Smooth muscle cell (in vitro differentiated cells): ENCODE data around the gene MEN1. TPM values are rescaled to one million over a fixed set of nuclear protein-coding genes. Genes with fewer than 3 reads are reported as not detected.

Source experiments
- DNase-seq: peaks from one replicate; lab custom pipeline; 2025; ENCODE audit not compliant: unreplicated experiment; lab: John Stamatoyannopoulos, UW
- H2AFZ ChIP-seq: fragments of 200-600 bp; sonication (generic); 2 replicates; pipeline ENCODE4 v1.6.0; 2016; ENCODE audit warnings: antibody characterized with exemption, low read depth, mild to moderate bottlenecking
- H3F3A ChIP-seq: fragments of 200-600 bp; sonication (generic); 2 replicates; pipeline ENCODE4 v1.6.0; 2017; ENCODE audit warnings: antibody characterized with exemption, low read depth
- H3K27ac ChIP-seq: fragments of 200-600 bp; sonication (generic); 2 replicates; pipeline ENCODE4 v1.5.1; 2016; ENCODE audit warnings: low read depth, mild to moderate bottlenecking
- H3K27me3 ChIP-seq: fragments of 200-600 bp; sonication (generic); 2 replicates; pipeline ENCODE4 v1.6.1; 2016; ENCODE audit warnings: low read depth, mild to moderate bottlenecking
- H3K36me3 ChIP-seq: fragments of 200-600 bp; sonication (generic); 2 replicates; pipeline ENCODE4 v1.5.1; 2016; ENCODE audit warnings: low read depth
- H3K4me1 ChIP-seq: fragments of 200-600 bp; sonication (generic); 2 replicates; pipeline ENCODE4 v1.5.1; 2016; ENCODE audit warnings: low read depth
- H3K4me2 ChIP-seq: fragments of 200-600 bp; sonication (generic); 2 replicates; pipeline ENCODE4 v1.6.0; 2016; ENCODE audit warnings: mild to moderate bottlenecking
- H3K4me3 ChIP-seq: fragments of 200-600 bp; sonication (generic); 2 replicates; pipeline ENCODE4 v1.5.1; 2016; ENCODE audit warnings: mild to moderate bottlenecking
- H3K79me2 ChIP-seq: fragments of 200-600 bp; sonication (generic); 2 replicates; pipeline ENCODE4 v1.6.0; 2016; ENCODE audit warnings: low read depth, mild to moderate bottlenecking
- H3K9ac ChIP-seq: fragments of 200-600 bp; sonication (generic); 2 replicates; pipeline ENCODE4 v1.6.0; 2016; ENCODE audit warnings: low read depth
- H3K9me3 ChIP-seq: fragments of 200-600 bp; sonication (generic); replicated peaks from 2 replicates; pipeline ENCODE4 v1.5.1; 2016; ENCODE audit warnings: low read depth
- H4K20me1 ChIP-seq: fragments of 200-600 bp; sonication (generic); 2 replicates; pipeline ENCODE4 v1.6.0; 2016; ENCODE audit warnings: low read depth
- WGBS: methylation state at CpG from one replicate; pipeline ENCODE4 v1.1.7; 2016; ENCODE audit warnings: low lambda C conversion rate; 5-methylcytosine and 5-hydroxymethylcytosine counted together
- polyA plus RNA-seq: library from polyadenylated mRNA; unstranded; fragments of >200 nt; fragmentation: Nextera tagmentation; extraction: Ambion mirVana; gene quantifications from 2 replicates; pipeline ENCODE4 v1.2.1, GENCODE V29; 2016
- total RNA-seq: library from RNA; depleted of rRNA; stranded (reverse); fragments of >200 nt; gene quantifications from 2 replicates; pipeline ENCODE4 v1.2.3, GENCODE V29; 2014
- TF ChIP-seq, protein P1 (sequence below): fragments of 200-600 bp; sonication (generic); IDR thresholded peaks from 2 replicates; pipeline ENCODE4 v1.5.1; 2017; ENCODE audit warnings: borderline replicate concordance, mild to moderate bottlenecking, antibody characterized with exemption; ENCODE audit not compliant: insufficient read depth, poor library complexity, severe bottlenecking

The MEN1 gene
- total and polyA plus RNA-seq, 2 experiments from 2014 or later: 11.6 to 37.3 TPM

DNA sequence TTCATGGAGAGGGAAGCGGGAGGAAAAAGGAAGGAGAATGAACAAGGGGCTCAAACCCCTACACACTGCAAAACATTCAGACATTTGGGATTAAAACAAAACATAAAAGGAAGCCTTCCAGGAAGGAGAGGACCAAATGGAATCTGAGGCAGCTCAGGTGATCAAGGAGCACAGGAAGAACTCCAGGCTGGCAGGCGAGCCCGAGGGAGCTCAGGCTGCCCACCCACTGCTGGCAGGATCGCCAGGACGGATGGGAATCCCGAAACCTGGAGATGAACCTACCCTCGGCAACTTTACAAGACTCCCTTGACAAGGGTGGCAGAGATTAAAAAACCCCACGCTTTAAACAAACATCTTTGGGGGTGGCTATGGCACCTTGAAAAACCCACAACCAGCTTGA is 45.6 kb downstream of the MEN1 start:
- no peak overlapping the region for H3K27ac ChIP-seq
- H3K27me3 ChIP-seq: no peaks in the 10 kb centered on the region
- TF ChIP-seq, protein P1, sequence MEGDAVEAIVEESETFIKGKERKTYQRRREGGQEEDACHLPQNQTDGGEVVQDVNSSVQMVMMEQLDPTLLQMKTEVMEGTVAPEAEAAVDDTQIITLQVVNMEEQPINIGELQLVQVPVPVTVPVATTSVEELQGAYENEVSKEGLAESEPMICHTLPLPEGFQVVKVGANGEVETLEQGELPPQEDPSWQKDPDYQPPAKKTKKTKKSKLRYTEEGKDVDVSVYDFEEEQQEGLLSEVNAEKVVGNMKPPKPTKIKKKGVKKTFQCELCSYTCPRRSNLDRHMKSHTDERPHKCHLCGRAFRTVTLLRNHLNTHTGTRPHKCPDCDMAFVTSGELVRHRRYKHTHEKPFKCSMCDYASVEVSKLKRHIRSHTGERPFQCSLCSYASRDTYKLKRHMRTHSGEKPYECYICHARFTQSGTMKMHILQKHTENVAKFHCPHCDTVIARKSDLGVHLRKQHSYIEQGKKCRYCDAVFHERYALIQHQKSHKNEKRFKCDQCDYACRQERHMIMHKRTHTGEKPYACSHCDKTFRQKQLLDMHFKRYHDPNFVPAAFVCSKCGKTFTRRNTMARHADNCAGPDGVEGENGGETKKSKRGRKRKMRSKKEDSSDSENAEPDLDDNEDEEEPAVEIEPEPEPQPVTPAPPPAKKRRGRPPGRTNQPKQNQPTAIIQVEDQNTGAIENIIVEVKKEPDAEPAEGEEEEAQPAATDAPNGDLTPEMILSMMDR: no peak
- peaks cover 59% of the 10 kb centered on the region for H3F3A ChIP-seq
- no peak overlapping the region for H2AFZ ChIP-seq
- 96% methylated on average over 8 of the region's 8 CpGs for WGBS
- peaks cover 15% of the 10 kb centered on the region for H3K36me3 ChIP-seq
- no peak for DNase-seq
- H3K4me3 ChIP-seq: no peak overlapping the region
- H3K4me2 ChIP-seq: no peak overlapping the region
- H3K9me3 ChIP-seq: no peaks in the 10 kb centered on the region
- H4K20me1 ChIP-seq: peaks cover 91% of the 10 kb centered on the region
- H3K4me1 ChIP-seq: peaks cover 25% of the 10 kb centered on the region
- H3K79me2 ChIP-seq: peaks cover 12% of the 10 kb centered on the region
- H3K9ac ChIP-seq: no peak overlapping the region

DNA sequence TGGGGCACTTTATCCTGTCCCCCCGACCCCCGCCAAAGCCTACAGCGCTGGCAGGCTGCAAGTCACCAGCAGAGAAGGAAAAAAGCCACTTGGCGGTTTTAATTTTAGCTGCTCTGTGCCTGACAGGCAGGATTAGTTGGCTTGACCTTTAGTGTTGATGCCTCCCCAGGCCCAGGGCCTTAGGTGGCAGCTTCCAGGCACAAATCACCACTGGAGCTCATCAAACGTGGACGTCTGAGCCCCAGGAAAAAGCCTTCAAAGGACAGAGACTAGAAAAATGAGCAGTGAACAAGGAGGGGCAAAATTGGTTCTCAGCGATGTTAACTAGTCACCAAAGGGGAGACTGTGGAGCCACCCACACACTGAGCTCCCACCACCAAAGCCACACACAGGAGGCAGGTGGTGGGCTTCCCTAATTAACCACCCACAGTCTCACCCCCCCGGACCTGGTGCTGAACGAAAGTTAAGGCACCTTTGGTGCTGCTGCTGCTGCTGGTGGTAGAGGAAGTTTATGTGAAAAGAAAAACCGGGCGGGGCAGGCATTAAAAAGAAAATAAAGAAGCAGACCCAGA is 46.2 kb downstream of the MEN1 start:
- Histone ChIP-seq H3K9ac (no peak overlapping the region), H3F3A (peaks cover 54% of the 10 kb centered on the region), H3K4me1 (peaks cover 29% of the 10 kb centered on the region), H2AFZ (no peak overlapping the region), H3K27me3 (no peaks in the 10 kb centered on the region), H3K79me2 (peaks cover 12% of the 10 kb centered on the region), H3K27ac (no peak overlapping the region), H3K4me3 (no peak overlapping the region), H3K4me2 (no peak overlapping the region), H3K36me3 (peaks cover 8% of the 10 kb centered on the region), H3K9me3 (no peaks in the 10 kb centered on the region), H4K20me1 (peaks cover 85% of the 10 kb centered on the region)
- WGBS: 88% methylated on average over 11 of the region's 11 CpGs
- TF ChIP-seq, protein P1: no peak
- DNase-seq: no peak

DNA sequence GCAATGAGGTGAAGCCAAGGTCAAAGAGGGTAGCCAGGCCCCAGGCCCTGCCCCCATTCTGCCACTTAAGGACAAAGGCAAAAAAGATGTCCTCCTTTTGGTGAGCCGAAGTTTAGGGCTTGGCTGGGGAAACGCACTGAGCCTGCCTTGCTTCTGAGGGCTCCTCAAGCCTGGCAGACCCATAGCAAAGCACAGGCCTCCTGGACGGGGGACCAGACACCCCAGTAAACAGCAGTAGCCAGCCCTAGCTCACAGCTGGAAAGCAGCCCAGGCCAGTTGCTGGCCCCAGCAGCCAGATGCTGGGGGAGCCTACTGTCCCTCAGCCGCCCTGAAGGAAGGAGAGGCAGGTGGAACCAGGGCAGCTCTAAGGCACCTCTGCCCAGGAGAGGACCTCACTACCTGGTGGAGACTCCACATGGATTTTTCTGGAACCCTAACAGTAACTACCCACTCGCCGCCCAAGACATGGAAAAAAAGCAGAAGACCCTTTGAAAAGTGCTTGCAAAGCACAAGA is 46.8 kb downstream of the MEN1 start:
- WGBS: 95% methylated on average over 6 of the region's 6 CpGs
- Histone ChIP-seq H3K36me3 (peaks cover 3% of the 10 kb centered on the region), H4K20me1 (peaks cover 79% of the 10 kb centered on the region), H3K9me3 (no peaks in the 10 kb centered on the region), H3K4me1 (peaks cover 29% of the 10 kb centered on the region), H3K27ac (peak overlapping the region; percentile 31), H3K9ac (no peak overlapping the region), H3K27me3 (no peaks in the 10 kb centered on the region), H2AFZ (no peak overlapping the region), H3K4me3 (no peak overlapping the region), H3K79me2 (peaks cover 12% of the 10 kb centered on the region), H3K4me2 (no peak overlapping the region), H3F3A (peaks cover 48% of the 10 kb centered on the region)
- TF ChIP-seq, protein P1: no peak
- DNase-seq: no peak
